ENCODE results near the gene SNAI3. TPM values are rescaled to one million over a fixed set of nuclear protein-coding genes. Genes with fewer than 3 reads are reported as not detected.

SNAI3 gene
- total RNA-seq, 1 donor from 2014 or later = 6.1 TPM

DNA sequence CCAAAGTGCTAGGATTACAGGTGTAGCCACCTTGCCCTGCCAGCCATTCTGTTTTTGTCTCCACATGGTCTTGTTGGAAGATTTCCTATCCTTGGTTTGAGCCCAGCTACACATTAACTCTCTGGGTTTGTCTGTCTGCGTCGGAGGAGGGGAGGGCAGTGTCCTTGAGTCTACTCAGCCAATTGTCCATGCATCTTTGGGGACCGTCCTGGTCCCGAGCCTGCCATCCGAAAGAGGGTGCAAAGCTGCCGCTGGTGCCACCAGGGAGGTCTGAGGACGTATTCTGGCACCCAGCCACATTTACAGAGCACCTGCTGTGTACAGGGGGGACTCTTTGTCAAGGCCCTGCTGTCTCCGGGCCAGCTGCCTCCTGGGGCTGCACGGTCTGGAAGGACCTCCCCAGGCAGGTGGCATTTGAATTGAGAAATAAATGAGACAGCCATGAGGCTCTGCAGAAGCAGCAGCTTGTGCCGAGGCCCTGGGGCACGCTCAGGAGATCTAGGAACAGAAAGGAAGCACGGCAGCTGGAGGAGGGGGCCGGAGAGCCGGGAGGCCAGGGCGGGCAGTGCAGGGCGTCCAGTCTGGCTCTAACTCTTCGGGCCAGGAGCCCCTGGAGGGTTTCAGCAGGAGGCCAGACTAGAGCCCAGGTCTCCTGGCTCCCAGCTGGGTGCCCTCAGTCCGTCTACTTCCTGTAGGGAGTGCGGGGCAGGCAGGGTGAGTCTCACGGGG, 36.9 kb downstream of the SNAI3 start:
- no peak for ATAC-seq
- TF ChIP-seq, protein P1, sequence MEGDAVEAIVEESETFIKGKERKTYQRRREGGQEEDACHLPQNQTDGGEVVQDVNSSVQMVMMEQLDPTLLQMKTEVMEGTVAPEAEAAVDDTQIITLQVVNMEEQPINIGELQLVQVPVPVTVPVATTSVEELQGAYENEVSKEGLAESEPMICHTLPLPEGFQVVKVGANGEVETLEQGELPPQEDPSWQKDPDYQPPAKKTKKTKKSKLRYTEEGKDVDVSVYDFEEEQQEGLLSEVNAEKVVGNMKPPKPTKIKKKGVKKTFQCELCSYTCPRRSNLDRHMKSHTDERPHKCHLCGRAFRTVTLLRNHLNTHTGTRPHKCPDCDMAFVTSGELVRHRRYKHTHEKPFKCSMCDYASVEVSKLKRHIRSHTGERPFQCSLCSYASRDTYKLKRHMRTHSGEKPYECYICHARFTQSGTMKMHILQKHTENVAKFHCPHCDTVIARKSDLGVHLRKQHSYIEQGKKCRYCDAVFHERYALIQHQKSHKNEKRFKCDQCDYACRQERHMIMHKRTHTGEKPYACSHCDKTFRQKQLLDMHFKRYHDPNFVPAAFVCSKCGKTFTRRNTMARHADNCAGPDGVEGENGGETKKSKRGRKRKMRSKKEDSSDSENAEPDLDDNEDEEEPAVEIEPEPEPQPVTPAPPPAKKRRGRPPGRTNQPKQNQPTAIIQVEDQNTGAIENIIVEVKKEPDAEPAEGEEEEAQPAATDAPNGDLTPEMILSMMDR (IDR thresholded peaks at IDR 0.05) = no peak
- peak; percentile 55 for DNase-seq
- H3K4me3 ChIP-seq = peak overlapping the region; percentile 91
- H3K36me3 ChIP-seq = peaks cover 23% of the 10 kb centered on the region
- intact Hi-C loops (cut with DNase I) = no loop called here
- H3K4me1 ChIP-seq = peaks cover 29% of the 10 kb centered on the region
- H3K27me3 ChIP-seq (ENCODE audit: low read depth) = no peaks in the 10 kb centered on the region
- no peaks in the 10 kb centered on the region for H3K9me3 ChIP-seq
- peak overlapping the region; percentile 90 for H3K27ac ChIP-seq

DNA sequence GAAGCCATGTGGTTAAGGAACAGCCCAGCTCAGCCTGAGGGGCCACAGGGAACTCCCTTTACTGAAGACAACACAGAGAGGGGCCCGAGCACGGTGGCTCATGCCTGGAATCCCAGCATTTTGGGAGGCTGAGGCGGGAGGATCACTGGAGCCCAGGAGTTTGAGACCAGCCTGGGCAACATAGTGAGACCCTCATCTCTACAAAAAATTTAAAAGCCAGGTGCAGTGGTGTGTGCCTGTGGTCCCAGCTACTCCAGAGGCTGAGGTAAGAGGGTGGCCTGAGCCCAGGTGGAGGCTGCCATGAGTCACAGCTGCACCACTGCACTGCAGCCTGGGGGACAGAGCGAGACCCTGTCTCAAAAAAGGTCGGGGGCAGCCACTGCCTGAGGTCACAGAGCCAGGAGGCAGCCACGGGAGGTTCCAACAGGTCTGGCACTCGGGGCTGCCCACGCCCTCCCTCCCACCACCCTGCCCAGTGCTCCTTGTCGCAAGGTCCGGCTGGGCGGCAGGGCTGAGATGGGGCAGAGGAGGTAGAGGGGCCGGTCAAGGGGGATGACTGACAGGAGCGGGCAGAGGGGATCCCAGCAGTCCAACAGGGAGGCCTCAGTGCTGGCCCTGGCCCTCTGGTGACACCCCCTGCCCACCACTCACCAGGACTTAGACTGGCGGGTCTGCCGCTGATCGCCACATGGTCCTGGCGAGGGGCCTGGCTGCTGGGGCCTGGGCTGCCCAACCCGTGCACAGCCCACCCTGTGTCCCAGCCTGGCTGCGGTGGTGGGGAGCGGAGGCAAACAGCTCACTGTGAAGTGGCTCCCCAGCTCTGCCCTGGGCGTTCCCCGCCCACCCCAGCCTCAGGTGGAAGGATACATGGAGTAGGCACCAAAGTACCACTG, 38.9 kb downstream of the SNAI3 start:
- Histone ChIP-seq H3K4me1 (peaks cover 29% of the 10 kb centered on the region), H3K4me3 (no peak overlapping the region), H3K9me3 (no peaks in the 10 kb centered on the region), H3K27me3 (ENCODE audit: low read depth) (no peaks in the 10 kb centered on the region), H3K27ac (no peak overlapping the region), H3K36me3 (peaks cover 18% of the 10 kb centered on the region)
- ATAC-seq = no peak
- TF ChIP-seq, protein P1 (IDR thresholded peaks at IDR 0.05) = no peak
- no peak for DNase-seq
- intact Hi-C loops (cut with DNase I) = no loop called here

DNA sequence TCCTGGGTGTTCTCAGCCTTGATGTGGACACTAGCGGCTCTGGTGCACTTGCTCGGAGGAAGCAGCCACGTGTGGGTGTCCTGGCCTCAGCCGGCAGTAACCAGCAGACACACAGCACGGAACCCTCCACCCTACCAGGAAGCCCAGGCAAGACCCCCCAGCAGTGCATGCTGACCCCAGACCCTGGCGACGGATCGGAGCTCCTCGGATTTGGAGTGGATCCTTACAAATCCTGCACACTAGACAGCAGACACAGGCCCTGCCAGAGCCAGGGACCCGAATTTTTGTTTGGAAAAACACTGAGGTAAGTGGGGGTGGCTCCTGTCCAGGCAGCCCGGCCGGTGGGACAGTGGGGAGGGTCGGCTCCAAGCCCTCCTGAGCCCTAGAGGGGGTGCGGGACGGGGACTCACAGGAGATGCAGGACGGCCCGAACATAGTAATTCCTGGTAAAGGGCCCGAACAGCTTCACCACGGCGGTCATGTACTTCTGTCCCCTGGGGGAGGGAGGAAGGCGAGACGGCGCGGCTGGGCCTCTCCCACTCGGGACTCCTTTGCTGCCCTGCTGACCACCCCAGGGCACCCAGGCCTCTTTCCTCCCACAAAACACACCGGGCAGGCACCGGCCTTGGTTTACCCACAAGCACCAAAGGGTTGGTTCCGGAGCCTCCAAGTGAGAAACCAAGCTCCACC, 39.8 kb downstream of the SNAI3 start:
- Histone ChIP-seq H3K27ac (no peak overlapping the region), H3K9me3 (no peaks in the 10 kb centered on the region), H3K4me3 (no peak overlapping the region), H3K27me3 (ENCODE audit: low read depth) (no peaks in the 10 kb centered on the region), H3K4me1 (peaks cover 23% of the 10 kb centered on the region), H3K36me3 (peaks cover 12% of the 10 kb centered on the region)
- ATAC-seq (no peak), DNase-seq (no peak)
- TF ChIP-seq, protein P1 (IDR thresholded peaks at IDR 0.05) = no peak
- intact Hi-C loops (cut with DNase I) = no loop called here

DNA sequence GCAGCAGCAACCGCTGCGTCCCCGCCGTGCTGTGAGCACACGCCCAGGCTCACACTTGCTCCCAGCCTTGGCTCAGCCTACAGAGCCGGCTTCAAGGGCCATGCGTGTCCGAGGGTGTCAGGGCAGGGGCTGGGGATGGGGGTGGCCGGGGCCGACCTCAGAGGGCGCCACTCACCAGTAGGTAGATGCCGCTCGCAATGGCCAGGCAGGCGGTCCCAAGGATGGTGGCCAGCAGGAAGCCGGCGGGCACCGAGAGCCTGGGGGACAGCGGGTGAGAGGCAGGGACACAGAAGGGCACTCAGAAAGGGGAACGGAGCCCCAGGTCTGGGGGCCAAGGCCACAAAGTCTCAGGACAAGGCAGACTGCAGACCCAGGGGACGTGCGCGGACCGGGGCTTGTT, 40.4 kb downstream of the SNAI3 start:
- H3K9me3 ChIP-seq = no peaks in the 10 kb centered on the region
- peaks cover 17% of the 10 kb centered on the region for H3K4me1 ChIP-seq
- H3K27ac ChIP-seq = no peak overlapping the region
- no peak overlapping the region for H3K4me3 ChIP-seq
- H3K36me3 ChIP-seq = peaks cover 12% of the 10 kb centered on the region
- no peak for ATAC-seq
- peaks cover under 1% of the 10 kb centered on the region for H3K27me3 ChIP-seq (ENCODE audit: low read depth)
- DNase-seq = no peak
- TF ChIP-seq, protein P1 (IDR thresholded peaks at IDR 0.05) = no peak
- intact Hi-C loops (cut with DNase I) = no loop called here

DNA sequence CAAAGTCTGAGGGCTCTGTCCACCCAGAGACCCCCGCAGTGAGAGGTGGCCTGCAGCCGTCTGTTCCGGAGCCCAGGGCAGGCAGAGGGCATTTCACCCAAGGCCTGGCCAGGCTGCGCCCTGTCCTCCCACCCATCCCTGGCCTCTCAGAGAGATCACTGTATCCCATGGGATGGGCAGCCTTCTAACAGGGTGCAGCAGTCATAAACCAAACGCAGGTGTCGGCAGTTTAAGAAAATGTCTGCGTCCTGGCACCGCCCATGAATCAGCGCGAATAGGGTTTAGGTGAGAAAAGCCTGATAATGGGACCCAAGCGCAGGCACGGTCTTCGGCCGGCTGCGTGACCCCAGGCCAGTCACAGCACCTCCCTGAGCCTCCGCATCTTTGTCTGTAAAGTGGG, 40.9 kb downstream of the SNAI3 start:
- DNase-seq = no peak

More for the DNA sequence above, 40.9 kb downstream of the SNAI3 start:
- no peaks in the 10 kb centered on the region for H3K9me3 ChIP-seq
- no peak overlapping the region for H3K4me3 ChIP-seq
- intact Hi-C loops (cut with DNase I) = no loop called here
- TF ChIP-seq, protein P1 (IDR thresholded peaks at IDR 0.05) = no peak
- ATAC-seq = no peak
- no peak overlapping the region for H3K27ac ChIP-seq
- H3K27me3 ChIP-seq (ENCODE audit: low read depth) = peaks cover 5% of the 10 kb centered on the region
- peaks cover 12% of the 10 kb centered on the region for H3K36me3 ChIP-seq
- H3K4me1 ChIP-seq = peaks cover 15% of the 10 kb centered on the region
